Spleen (tissue), 11 donors: ENCODE data around the gene GRID2IP. TPM values are rescaled to one million over a fixed set of nuclear protein-coding genes. Genes with fewer than 3 reads are reported as not detected.

ENCODE experiments used
- DNase-seq: peaks from one replicate; pipeline ENCODE4 v3.0.0-alpha.2; 2020
- H3K27ac ChIP-seq, 8 donors: fragments of 200-600 bp; sonication (generic) in 7 of 8; 1 replicate in 4 of 8; 2 replicates in 4 of 8; pipeline versions ENCODE4 v1.5.0 to v1.8.0; 2016 to 2021; ENCODE audit warnings: inconsistent platforms in 4 of 8, mild to moderate bottlenecking in 4 of 8, moderate library complexity in 1 of 8
- H3K27me3 ChIP-seq, 7 donors: fragments of 200-600 bp; sonication (generic) in 6 of 7; replicated peaks in 1 of 7; 1 replicate in 4 of 7; 2 replicates in 3 of 7; pipeline versions ENCODE4 v1.5.0 to v1.8.0; 2016 to 2021; ENCODE audit warnings: inconsistent platforms in 3 of 7, mild to moderate bottlenecking in 1 of 7
- H3K36me3 ChIP-seq, 6 donors: fragments of 200-600 bp; sonication (generic) in 5 of 6; 1 replicate in 4 of 6; 2 replicates in 2 of 6; pipeline versions ENCODE4 v1.5.0 to v1.8.0; 2016 to 2021; ENCODE audit warnings: inconsistent platforms in 2 of 6
- H3K4me1 ChIP-seq, 6 donors: fragments of 200-600 bp; sonication (generic) in 5 of 6; 1 replicate in 3 of 6; 2 replicates in 3 of 6; pipeline versions ENCODE4 v1.5.0 to v1.8.0; 2016 to 2021; ENCODE audit warnings: inconsistent platforms in 3 of 6
- H3K4me3 ChIP-seq, 8 donors: fragments of 200-600 bp; sonication (generic) in 7 of 8; 1 replicate in 4 of 8; 2 replicates in 4 of 8; pipeline versions ENCODE4 v1.5.0 to v1.8.0; 2016 to 2021; ENCODE audit warnings: inconsistent platforms in 4 of 8, mild to moderate bottlenecking in 4 of 8, moderate library complexity in 2 of 8
- H3K9me3 ChIP-seq, 8 donors: fragments of 200-600 bp; sonication (generic) in 7 of 8; 1 replicate in 4 of 8; 2 replicates in 4 of 8; pipeline versions ENCODE4 v1.5.0 to v1.8.0; 2016 to 2021; ENCODE audit warnings: inconsistent platforms in 4 of 8
- POLR2A ChIP-seq, 3 donors: fragments of 450-650 bp; IDR thresholded peaks; one replicate each; pipeline ENCODE4 v1.5.1; 2017; ENCODE audit warnings: antibody characterized with exemption in 3 of 3, mild to moderate bottlenecking in 1 of 3
- POLR2AphosphoS5 ChIP-seq, 3 donors: sonication (generic); formaldehyde crosslinking; IDR thresholded peaks; one replicate each; pipeline ENCODE4 v1.5.1; 2017; ENCODE audit warnings: antibody characterized with exemption in 3 of 3
- WGBS, 5 donors: extraction: QIAGEN DNeasy Blood & Tissue Kit in 3 of 5; methylation state at CpG; one replicate each; pipeline versions ENCODE4 v1.1.5 to v1.1.7; 2013 to 2018; 5-methylcytosine and 5-hydroxymethylcytosine counted together
- intact Hi-C: fragments of 100-400 bp; cut with DNase I; formaldehyde crosslinking; loops from one replicate; pipeline ENCODE4 v1.15.0; 2023; ENCODE audit warnings: low total_unique reads
- polyA plus RNA-seq, 3 donors: library from polyadenylated mRNA; stranded (reverse); fragments of 200-250 nt; gene quantifications; one replicate each; pipeline ENCODE4 v1.2.1, GENCODE V29; 2013
- total RNA-seq, 7 donors: library from RNA; depleted of rRNA in 3 of 7; stranded (reverse); fragments of >200 nt in 3 of 7; fragmentation: NEBNext Ultra II Directional in 4 of 7; extraction: Animal tissue kit (Norgen Biotek cat#: 25700) in 4 of 7; gene quantifications; one replicate each; pipeline versions ENCODE4 v1.1.0 to v1.2.1, GENCODE V29; 2016 to 2021
- TF ChIP-seq, protein P1 (sequence below), 11 experiments: fragments of 200-600 bp in 7 of 11; fragments of 450-650 bp in 4 of 11; sonication (generic) in 4 of 11; IDR thresholded peaks in 8 of 11; conservative IDR thresholded peaks in 3 of 11; 1 replicate in 7 of 11; 2 replicates in 4 of 11; pipeline versions ENCODE4 v1.4.0 to v1.8.0; 2016 to 2021; ENCODE audit warnings: antibody characterized with exemption in 11 of 11, inconsistent platforms in 4 of 11, mild to moderate bottlenecking in 1 of 11
- donor health status: healthy with polysubstance abuse.
- donor health status: DM: no; HTN: no; CAD: no; lungs with moderate emphysema.
- donor health status: DM: no; HTN: no; CAD: no.
- donor health status: Bipolar disorder and iron deficiency.
- donor health status: healthy.
- donor health status: DM: no; HTN: no; CAD: no.
- donor health status: DM: yes; HTN: yes; CAD: no.

The GRID2IP gene
- total and polyA plus RNA-seq, 10 donors = 0.08 to 1.0 (median 0.31) TPM; not detected in 2

DNA sequence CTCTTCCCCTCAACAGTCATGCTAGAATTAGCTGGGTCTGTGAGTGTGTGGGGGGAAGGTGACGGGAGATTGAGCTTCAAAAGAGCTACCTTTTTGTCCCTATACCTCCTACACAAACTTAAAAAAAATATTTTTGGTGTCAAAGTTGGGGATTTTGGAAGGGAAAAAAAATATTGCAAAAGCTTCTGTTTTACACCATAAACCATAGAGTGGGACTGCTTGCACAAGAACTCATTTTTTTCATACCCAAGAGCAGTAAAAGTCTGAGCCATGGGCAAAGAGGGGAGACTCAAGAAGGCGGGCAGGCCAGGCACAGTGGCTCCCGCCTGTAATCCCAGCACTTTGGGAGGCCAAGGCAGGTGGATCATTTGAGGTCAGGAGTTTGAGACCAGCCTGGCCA, 16.6 kb upstream of the GRID2IP start:
- Histone ChIP-seq H3K27ac (no peak overlapping the region), H3K27me3 (peaks cover 0 to 8% (median 0%) of the 10 kb centered on the region in 7 donors), H3K4me3 (no peak overlapping the region), H3K36me3 (no peaks in the 10 kb centered on the region), H3K4me1 (no peaks in the 10 kb centered on the region), H3K9me3 (no peaks in the 10 kb centered on the region)
- WGBS, 5 donors = 77 to 85% (median 83%) methylated on average over 3 of the region's 3 CpGs
- intact Hi-C loops = no loop called here
- DNase-seq = no peak
- TF ChIP-seq POLR2AphosphoS5 (IDR thresholded peaks at IDR 0.05) = no peak
- TF ChIP-seq POLR2A (IDR thresholded peaks at IDR 0.05) = no peak
- TF ChIP-seq, protein P1, sequence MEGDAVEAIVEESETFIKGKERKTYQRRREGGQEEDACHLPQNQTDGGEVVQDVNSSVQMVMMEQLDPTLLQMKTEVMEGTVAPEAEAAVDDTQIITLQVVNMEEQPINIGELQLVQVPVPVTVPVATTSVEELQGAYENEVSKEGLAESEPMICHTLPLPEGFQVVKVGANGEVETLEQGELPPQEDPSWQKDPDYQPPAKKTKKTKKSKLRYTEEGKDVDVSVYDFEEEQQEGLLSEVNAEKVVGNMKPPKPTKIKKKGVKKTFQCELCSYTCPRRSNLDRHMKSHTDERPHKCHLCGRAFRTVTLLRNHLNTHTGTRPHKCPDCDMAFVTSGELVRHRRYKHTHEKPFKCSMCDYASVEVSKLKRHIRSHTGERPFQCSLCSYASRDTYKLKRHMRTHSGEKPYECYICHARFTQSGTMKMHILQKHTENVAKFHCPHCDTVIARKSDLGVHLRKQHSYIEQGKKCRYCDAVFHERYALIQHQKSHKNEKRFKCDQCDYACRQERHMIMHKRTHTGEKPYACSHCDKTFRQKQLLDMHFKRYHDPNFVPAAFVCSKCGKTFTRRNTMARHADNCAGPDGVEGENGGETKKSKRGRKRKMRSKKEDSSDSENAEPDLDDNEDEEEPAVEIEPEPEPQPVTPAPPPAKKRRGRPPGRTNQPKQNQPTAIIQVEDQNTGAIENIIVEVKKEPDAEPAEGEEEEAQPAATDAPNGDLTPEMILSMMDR (IDR thresholded peaks at IDR 0.05 in 8 of 11, conservative IDR thresholded peaks at IDR 0.05 in 3 of 11) = no peak

GRCh38 chr7:6565655-6566054, 14.4 kb upstream of the GRID2IP start:
- TF ChIP-seq, protein P1 (IDR thresholded peaks at IDR 0.05 in 8 of 11, conservative IDR thresholded peaks at IDR 0.05 in 3 of 11) = no peak
- no peak for TF ChIP-seq POLR2AphosphoS5 (IDR thresholded peaks at IDR 0.05)
- TF ChIP-seq POLR2A (IDR thresholded peaks at IDR 0.05) = no peak
- Histone ChIP-seq H3K27ac (no peak overlapping the region), H3K27me3 (peaks cover 0 to 8% (median 0%) of the 10 kb centered on the region in 7 donors), H3K9me3 (no peaks in the 10 kb centered on the region), H3K4me3 (no peak overlapping the region), H3K36me3 (no peaks in the 10 kb centered on the region), H3K4me1 (no peaks in the 10 kb centered on the region)
- intact Hi-C loops = no loop called here
- 73 to 90% (median 82%) methylated on average over 4 of the region's 4 CpGs for WGBS, 5 donors
- DNase-seq = no peak

- intact Hi-C loops = no loop called here
- peaks cover 0 to 10% (median 0%) of the 10 kb centered on the region in 7 donors for H3K27me3 ChIP-seq
- no peak overlapping the region for H3K27ac ChIP-seq
- no peak for DNase-seq
- no peak overlapping the region for H3K4me3 ChIP-seq
- H3K9me3 ChIP-seq = no peaks in the 10 kb centered on the region
- 81 to 91% (median 84%) methylated on average over 12 of the region's 12 CpGs for WGBS, 5 donors
- H3K36me3 ChIP-seq = no peaks in the 10 kb centered on the region
- TF ChIP-seq POLR2A (IDR thresholded peaks at IDR 0.05) (no peak), POLR2AphosphoS5 (IDR thresholded peaks at IDR 0.05) (no peak)
- TF ChIP-seq, protein P1 (IDR thresholded peaks at IDR 0.05 in 8 of 11, conservative IDR thresholded peaks at IDR 0.05 in 3 of 11) = no peak
- no peaks in the 10 kb centered on the region for H3K4me1 ChIP-seq
Measured at GRCh38 chr7:6563936-6564770, 12.9 kb upstream of the GRID2IP start.

- TF ChIP-seq POLR2A (IDR thresholded peaks at IDR 0.05) (no peak), POLR2AphosphoS5 (IDR thresholded peaks at IDR 0.05) (no peak)
- WGBS, 5 donors = 95 to 100% (median 100%) methylated on average over 1 of the region's 1 CpG
- Histone ChIP-seq H3K4me1 (no peaks in the 10 kb centered on the region), H3K27me3 (peaks cover 0 to 3% (median 0%) of the 10 kb centered on the region in 7 donors), H3K9me3 (no peaks in the 10 kb centered on the region), H3K4me3 (no peak overlapping the region), H3K27ac (no peak overlapping the region), H3K36me3 (no peaks in the 10 kb centered on the region)
- intact Hi-C loops = no loop called here
- no peak for DNase-seq
Measured at GRCh38 chr7:6562106-6562505, 10.8 kb upstream of the GRID2IP start.
